SK-N-SH (cell line): ENCODE measurements around the gene MAP2K3.

Experiments
- CTCF ChIP-seq: fragments of 200-600 bp; sonication (generic); IDR thresholded peaks from 2 replicates; pipeline ENCODE4 v1.6.1; 2017; ENCODE audit warnings: antibody characterized with exemption, mild to moderate bottlenecking, moderate library complexity
- ELF1 ChIP-seq: IDR thresholded peaks from 2 replicates; pipeline ENCODE4 v1.4.0; 2012
- EZH2phosphoT487 ChIP-seq: fragments of 200-600 bp; sonication (generic); IDR thresholded peaks from 2 replicates; pipeline ENCODE4 v1.6.1; 2017; ENCODE audit warnings: low read depth, mixed run types, mild to moderate bottlenecking, antibody characterized with exemption, moderate library complexity, borderline replicate concordance
- FOSL2 ChIP-seq: IDR thresholded peaks from 2 replicates; pipeline ENCODE4 v1.4.0; 2012; ENCODE audit warnings: low read depth, mild to moderate bottlenecking, moderate library complexity, borderline replicate concordance
- PBX3 ChIP-seq: IDR thresholded peaks from 2 replicates; pipeline ENCODE4; 2012
- REST ChIP-seq: IDR thresholded peaks from 2 replicates; pipeline ENCODE4 v1.6.1; 2012; ENCODE audit warnings: mild to moderate bottlenecking, low read depth, low read length, moderate library complexity
- SIN3A ChIP-seq: IDR thresholded peaks from 2 replicates; pipeline ENCODE4 v1.6.1; 2012; ENCODE audit warnings: low read depth, mild to moderate bottlenecking, low read length, moderate library complexity, borderline replicate concordance
- YY1 ChIP-seq: IDR thresholded peaks from 2 replicates; pipeline ENCODE4 v1.4.0; 2012; ENCODE audit warnings: low read depth, mild to moderate bottlenecking

GRCh38 chr17:21296097-21297025, 11.8 kb downstream of the MAP2K3 start:
- TF ChIP-seq ELF1 (no peak), FOSL2 (no peak), PBX3 (no peak), CTCF (no peak), EZH2phosphoT487 (no peak), REST (no peak), YY1 (no peak), SIN3A (no peak)
